Gastroesophageal sphincter (tissue), 3 donors: ENCODE results near the gene FAM53B.

Experiments
- EP300 ChIP-seq: sonication (generic); formaldehyde crosslinking; IDR thresholded peaks from one replicate; pipeline ENCODE4 v1.6.1; 2017; ENCODE audit warnings: antibody characterized with exemption, mild to moderate bottlenecking
- POLR2A ChIP-seq, 2 donors: fragments of 450-650 bp; IDR thresholded peaks; one replicate each; pipeline ENCODE4 v1.6.1; 2017; ENCODE audit warnings: antibody characterized with exemption in 2 of 2, mild to moderate bottlenecking in 2 of 2, moderate library complexity in 1 of 2
- POLR2AphosphoS5 ChIP-seq: sonication (generic); formaldehyde crosslinking; IDR thresholded peaks from one replicate; pipeline ENCODE4 v1.6.1; 2017; ENCODE audit warnings: antibody characterized with exemption
- TF ChIP-seq, protein P1 (sequence below), 4 experiments: fragments of 200-600 bp in 2 of 4; fragments of 450-650 bp in 2 of 4; sonication (generic) in 1 of 4; IDR thresholded peaks; one replicate each; pipeline ENCODE4 v1.5.1; 2017 to 2019; ENCODE audit warnings: antibody characterized with exemption in 4 of 4, mild to moderate bottlenecking in 2 of 4, moderate library complexity in 2 of 4

DNA sequence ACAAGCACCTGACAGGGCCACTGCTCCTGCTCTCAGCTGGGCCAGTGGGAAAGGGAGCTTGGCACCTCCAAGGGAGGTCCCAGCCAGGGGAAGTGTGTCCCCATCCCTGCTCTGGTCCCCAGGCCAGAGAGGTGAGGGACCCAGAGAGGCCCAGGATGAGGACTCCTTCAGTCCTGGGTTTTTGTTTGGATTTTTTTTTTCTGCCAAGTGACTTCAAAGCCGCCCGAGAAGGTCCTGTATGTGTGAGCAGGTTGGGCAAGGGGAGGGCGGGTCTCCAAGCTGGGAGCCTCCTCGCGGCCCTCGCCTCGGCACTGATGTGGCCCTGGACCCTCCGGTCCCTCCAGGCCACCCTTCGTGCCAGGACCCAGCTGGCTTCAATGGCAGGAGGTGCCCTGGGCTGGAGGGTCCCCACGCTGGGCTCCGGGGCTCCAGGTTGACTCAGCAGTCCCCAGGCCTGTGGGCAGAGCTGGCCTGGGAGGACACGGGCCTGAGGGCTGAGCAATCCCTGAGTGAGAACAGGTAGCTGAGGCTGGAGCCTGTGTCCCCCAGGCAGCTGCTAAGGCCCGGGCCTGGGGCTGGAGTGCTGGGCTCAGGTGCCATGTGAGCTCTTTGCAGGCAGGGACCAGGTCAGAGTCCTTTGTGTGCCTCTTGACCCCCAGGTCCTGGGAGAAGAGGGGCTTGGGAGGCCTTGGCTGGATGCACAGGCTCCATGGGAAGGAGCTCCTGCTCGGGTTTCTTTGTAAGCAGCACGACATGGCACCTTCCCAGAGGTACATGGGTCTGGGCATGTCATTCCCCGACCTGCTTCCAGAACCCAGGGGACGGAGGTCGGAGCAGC lies 140.6 kb downstream of the FAM53B start:
- TF ChIP-seq, protein P1, sequence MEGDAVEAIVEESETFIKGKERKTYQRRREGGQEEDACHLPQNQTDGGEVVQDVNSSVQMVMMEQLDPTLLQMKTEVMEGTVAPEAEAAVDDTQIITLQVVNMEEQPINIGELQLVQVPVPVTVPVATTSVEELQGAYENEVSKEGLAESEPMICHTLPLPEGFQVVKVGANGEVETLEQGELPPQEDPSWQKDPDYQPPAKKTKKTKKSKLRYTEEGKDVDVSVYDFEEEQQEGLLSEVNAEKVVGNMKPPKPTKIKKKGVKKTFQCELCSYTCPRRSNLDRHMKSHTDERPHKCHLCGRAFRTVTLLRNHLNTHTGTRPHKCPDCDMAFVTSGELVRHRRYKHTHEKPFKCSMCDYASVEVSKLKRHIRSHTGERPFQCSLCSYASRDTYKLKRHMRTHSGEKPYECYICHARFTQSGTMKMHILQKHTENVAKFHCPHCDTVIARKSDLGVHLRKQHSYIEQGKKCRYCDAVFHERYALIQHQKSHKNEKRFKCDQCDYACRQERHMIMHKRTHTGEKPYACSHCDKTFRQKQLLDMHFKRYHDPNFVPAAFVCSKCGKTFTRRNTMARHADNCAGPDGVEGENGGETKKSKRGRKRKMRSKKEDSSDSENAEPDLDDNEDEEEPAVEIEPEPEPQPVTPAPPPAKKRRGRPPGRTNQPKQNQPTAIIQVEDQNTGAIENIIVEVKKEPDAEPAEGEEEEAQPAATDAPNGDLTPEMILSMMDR (IDR thresholded peaks at IDR 0.05): no peak
- TF ChIP-seq POLR2AphosphoS5: no peak
- TF ChIP-seq POLR2A (IDR thresholded peaks at IDR 0.05): no peak
- TF ChIP-seq EP300: no peak
